ENCODE results near the gene FBXL5.

FBXL5 gene

DNA sequence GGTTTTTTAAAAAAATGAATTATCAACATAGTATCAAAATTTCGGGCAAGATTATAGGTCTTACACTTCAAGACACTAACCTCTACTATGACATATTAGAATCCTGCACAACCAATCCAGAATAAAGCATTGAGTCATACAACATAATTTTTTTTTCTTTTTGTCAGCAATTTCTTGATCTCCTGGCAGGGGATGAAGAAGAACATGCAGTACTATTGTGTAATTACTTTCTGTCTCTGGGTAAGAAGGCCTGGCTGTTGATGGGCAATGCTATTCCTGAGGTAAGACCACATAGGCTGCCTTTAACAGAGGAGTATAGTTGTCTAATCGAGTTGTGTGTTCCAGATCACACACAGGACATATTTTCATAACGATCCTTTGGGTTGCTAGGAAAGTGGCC, 67.5 kb downstream of the FBXL5 start:
- no peaks in the 10 kb centered on the region for H3K9me3 ChIP-seq (ENCODE audit: control insufficient read depth, low read length)
- H2AFZ ChIP-seq (ENCODE audit: low read depth, low read length): no peak overlapping the region
- no peak overlapping the region for H4K8ac ChIP-seq (ENCODE audit: low read length)
- no peak for DNase-seq
- H3K36me3 ChIP-seq (ENCODE audit: control insufficient read depth in 1 of 2, insufficient read depth in 2 of 2, low read depth in 1 of 2, low read length in 2 of 2): peaks cover 8 to 21% of the 10 kb centered on the region in 2 experiments
- H2BK12ac ChIP-seq (ENCODE audit: low read length in 2 of 2): no peak overlapping the region
- no peak overlapping the region for H3K9ac ChIP-seq (ENCODE audit: low read length)
- H3K4me2 ChIP-seq (ENCODE audit: low read length, poor library complexity, severe bottlenecking): no peak overlapping the region
- WGBS: 98% methylated on average over 2 of the region's 3 CpGs
- H4K91ac ChIP-seq (ENCODE audit: low read length): no peak overlapping the region
- no peak overlapping the region for H3K18ac ChIP-seq (ENCODE audit: low read depth in 1 of 2, low read length in 2 of 2)
- H3K23ac ChIP-seq (ENCODE audit: low read length in 2 of 2): no peak overlapping the region
- H3K79me1 ChIP-seq (replicated peaks; ENCODE audit: low read length, poor library complexity, severe bottlenecking): peaks cover 4% of the 10 kb centered on the region
- no peak overlapping the region for H3K27ac ChIP-seq (ENCODE audit: low read length, poor library complexity, severe bottlenecking)
- no peak overlapping the region for H3K14ac ChIP-seq (ENCODE audit: low read length in 2 of 2)
- H2BK5ac ChIP-seq (ENCODE audit: low read depth, low read length, poor library complexity, severe bottlenecking): no peak overlapping the region
- H3K4me3 ChIP-seq (ENCODE audit: insufficient read depth in 1 of 2, low read depth in 1 of 2, low read length in 2 of 2): no peak overlapping the region
- no peaks in the 10 kb centered on the region for H3K4me1 ChIP-seq (ENCODE audit: control insufficient read depth, insufficient read depth, low read depth, low read length)
- H3K4ac ChIP-seq (ENCODE audit: low read depth in 1 of 2, low read length in 2 of 2): no peak overlapping the region
- H2BK15ac ChIP-seq (ENCODE audit: low read depth, poor library complexity, severe bottlenecking): no peak overlapping the region
- H2BK120ac ChIP-seq (ENCODE audit: low read depth, low read length): no peak overlapping the region
- H3K27me3 ChIP-seq (ENCODE audit: control insufficient read depth in 1 of 2, insufficient read depth in 1 of 2, low read length in 2 of 2): no peaks in the 10 kb centered on the region
- H2AK5ac ChIP-seq (ENCODE audit: low read length, severe bottlenecking): no peak overlapping the region

GRCh38 chr4:15586066-15586465, 69.1 kb downstream of the FBXL5 start:
- Histone ChIP-seq H2BK15ac (ENCODE audit: low read depth, poor library complexity, severe bottlenecking) (no peak overlapping the region), H2AFZ (ENCODE audit: low read depth, low read length) (no peak overlapping the region), H3K4me2 (ENCODE audit: low read length, poor library complexity, severe bottlenecking) (no peak overlapping the region), H3K4ac (ENCODE audit: low read depth in 1 of 2, low read length in 2 of 2) (no peak overlapping the region), H3K79me1 (replicated peaks; ENCODE audit: low read length, poor library complexity, severe bottlenecking) (peaks cover 4% of the 10 kb centered on the region), H2AK5ac (ENCODE audit: low read length, severe bottlenecking) (no peak overlapping the region), H3K23ac (ENCODE audit: low read length in 2 of 2) (no peak overlapping the region), H3K27ac (ENCODE audit: low read length, poor library complexity, severe bottlenecking) (no peak overlapping the region), H3K4me1 (ENCODE audit: control insufficient read depth, insufficient read depth, low read depth, low read length) (no peaks in the 10 kb centered on the region), H3K4me3 (ENCODE audit: insufficient read depth in 1 of 2, low read depth in 1 of 2, low read length in 2 of 2) (no peak overlapping the region), H2BK120ac (ENCODE audit: low read depth, low read length) (no peak overlapping the region), H3K18ac (ENCODE audit: low read depth in 1 of 2, low read length in 2 of 2) (no peak overlapping the region), H3K27me3 (ENCODE audit: control insufficient read depth in 1 of 2, insufficient read depth in 1 of 2, low read length in 2 of 2) (no peaks in the 10 kb centered on the region), H2BK12ac (ENCODE audit: low read length in 2 of 2) (no peak overlapping the region), H3K14ac (ENCODE audit: low read length in 2 of 2) (no peak overlapping the region), H4K8ac (ENCODE audit: low read length) (no peak overlapping the region), H2BK5ac (ENCODE audit: low read depth, low read length, poor library complexity, severe bottlenecking) (no peak overlapping the region), H4K91ac (ENCODE audit: low read length) (no peak overlapping the region), H3K9ac (ENCODE audit: low read length) (no peak overlapping the region), H3K9me3 (ENCODE audit: control insufficient read depth, low read length) (no peaks in the 10 kb centered on the region), H3K36me3 (ENCODE audit: control insufficient read depth in 1 of 2, insufficient read depth in 2 of 2, low read depth in 1 of 2, low read length in 2 of 2) (peaks cover 8 to 33% of the 10 kb centered on the region in 2 experiments)
- DNase-seq: no peak
- WGBS: no CpG with 5 or more reads among the region's 1 CpG

DNA sequence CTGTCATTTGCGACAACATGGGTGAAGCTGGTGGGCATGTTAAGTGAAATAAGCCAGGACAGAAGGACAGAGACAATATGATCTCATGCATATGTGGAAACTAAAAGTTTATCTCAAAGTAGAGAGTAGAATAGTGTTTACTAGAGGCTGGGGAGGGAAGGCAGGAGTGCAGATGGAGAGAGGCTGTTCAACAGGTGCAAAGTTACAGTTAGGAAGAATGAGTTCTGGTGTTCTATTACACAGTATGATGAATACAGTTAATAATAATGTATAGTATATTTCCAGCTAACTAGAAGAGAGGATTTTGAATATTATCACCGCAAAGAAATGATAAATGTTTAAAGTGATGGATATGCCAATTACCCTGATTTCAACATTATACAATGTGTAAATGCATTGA, 69.8 kb downstream of the FBXL5 start:
- no peak overlapping the region for H3K4me3 ChIP-seq (ENCODE audit: insufficient read depth in 1 of 2, low read depth in 1 of 2, low read length in 2 of 2)
- no peak overlapping the region for H3K9ac ChIP-seq (ENCODE audit: low read length)
- no peak overlapping the region for H2AFZ ChIP-seq (ENCODE audit: low read depth, low read length)
- H3K18ac ChIP-seq (ENCODE audit: low read depth in 1 of 2, low read length in 2 of 2): no peak overlapping the region
- H2BK5ac ChIP-seq (ENCODE audit: low read depth, low read length, poor library complexity, severe bottlenecking): no peak overlapping the region
- no peak overlapping the region for H2BK12ac ChIP-seq (ENCODE audit: low read length in 2 of 2)
- H2BK120ac ChIP-seq (ENCODE audit: low read depth, low read length): no peak overlapping the region
- no peak overlapping the region for H4K8ac ChIP-seq (ENCODE audit: low read length)
- no peaks in the 10 kb centered on the region for H3K4me1 ChIP-seq (ENCODE audit: control insufficient read depth, insufficient read depth, low read depth, low read length)
- H3K4ac ChIP-seq (ENCODE audit: low read depth in 1 of 2, low read length in 2 of 2): no peak overlapping the region
- peaks cover 5 to 37% of the 10 kb centered on the region in 2 experiments for H3K36me3 ChIP-seq (ENCODE audit: control insufficient read depth in 1 of 2, insufficient read depth in 2 of 2, low read depth in 1 of 2, low read length in 2 of 2)
- no peak overlapping the region for H3K4me2 ChIP-seq (ENCODE audit: low read length, poor library complexity, severe bottlenecking)
- no peak overlapping the region for H3K14ac ChIP-seq (ENCODE audit: low read length in 2 of 2)
- H2BK15ac ChIP-seq (ENCODE audit: low read depth, poor library complexity, severe bottlenecking): no peak overlapping the region
- no peak overlapping the region for H3K23ac ChIP-seq (ENCODE audit: low read length in 2 of 2)
- no peak overlapping the region for H3K27ac ChIP-seq (ENCODE audit: low read length, poor library complexity, severe bottlenecking)
- 100% methylated on average over 1 of the region's 2 CpGs for WGBS
- DNase-seq: no peak
- no peaks in the 10 kb centered on the region for H3K9me3 ChIP-seq (ENCODE audit: control insufficient read depth, low read length)
- H3K79me1 ChIP-seq (replicated peaks; ENCODE audit: low read length, poor library complexity, severe bottlenecking): peaks cover 4% of the 10 kb centered on the region
- no peaks in the 10 kb centered on the region for H3K27me3 ChIP-seq (ENCODE audit: control insufficient read depth in 1 of 2, insufficient read depth in 1 of 2, low read length in 2 of 2)
- no peak overlapping the region for H4K91ac ChIP-seq (ENCODE audit: low read length)
- H2AK5ac ChIP-seq (ENCODE audit: low read length, severe bottlenecking): no peak overlapping the region

DNA sequence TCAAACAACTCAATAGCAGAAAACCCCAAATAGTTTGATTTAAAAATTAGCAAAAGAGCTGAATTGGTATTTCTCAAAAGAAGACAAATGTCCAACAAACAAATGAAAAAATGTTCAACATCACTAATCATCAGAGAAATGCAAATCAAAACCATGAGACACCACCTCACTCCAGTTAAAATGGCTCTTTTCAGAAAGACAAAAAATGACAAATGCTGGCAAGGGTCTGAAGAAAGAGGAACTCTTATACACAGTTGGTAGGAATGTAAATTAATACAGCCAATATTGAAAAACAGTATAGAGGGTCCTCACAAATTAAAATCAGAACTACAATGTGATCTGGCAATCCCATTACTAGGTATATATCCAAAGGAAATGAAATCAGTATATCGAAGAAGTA, 70.4 kb downstream of the FBXL5 start:
- Histone ChIP-seq H2BK5ac (ENCODE audit: low read depth, low read length, poor library complexity, severe bottlenecking) (no peak overlapping the region), H3K79me1 (replicated peaks; ENCODE audit: low read length, poor library complexity, severe bottlenecking) (peaks cover 4% of the 10 kb centered on the region), H3K14ac (ENCODE audit: low read length in 2 of 2) (no peak overlapping the region), H3K4ac (ENCODE audit: low read depth in 1 of 2, low read length in 2 of 2) (no peak overlapping the region), H3K9me3 (ENCODE audit: control insufficient read depth, low read length) (no peaks in the 10 kb centered on the region), H3K23ac (ENCODE audit: low read length in 2 of 2) (no peak overlapping the region), H3K4me1 (ENCODE audit: control insufficient read depth, insufficient read depth, low read depth, low read length) (no peaks in the 10 kb centered on the region), H2BK120ac (ENCODE audit: low read depth, low read length) (no peak overlapping the region), H2AFZ (ENCODE audit: low read depth, low read length) (no peak overlapping the region), H3K4me2 (ENCODE audit: low read length, poor library complexity, severe bottlenecking) (no peak overlapping the region), H2AK5ac (ENCODE audit: low read length, severe bottlenecking) (no peak overlapping the region), H3K9ac (ENCODE audit: low read length) (no peak overlapping the region), H3K27me3 (ENCODE audit: control insufficient read depth in 1 of 2, insufficient read depth in 1 of 2, low read length in 2 of 2) (no peaks in the 10 kb centered on the region), H2BK12ac (ENCODE audit: low read length in 2 of 2) (no peak overlapping the region), H3K27ac (ENCODE audit: low read length, poor library complexity, severe bottlenecking) (no peak overlapping the region), H2BK15ac (ENCODE audit: low read depth, poor library complexity, severe bottlenecking) (no peak overlapping the region), H4K8ac (ENCODE audit: low read length) (no peak overlapping the region), H3K36me3 (ENCODE audit: control insufficient read depth in 1 of 2, insufficient read depth in 2 of 2, low read depth in 1 of 2, low read length in 2 of 2) (peaks cover 5 to 37% of the 10 kb centered on the region in 2 experiments), H3K18ac (ENCODE audit: low read depth in 1 of 2, low read length in 2 of 2) (no peak overlapping the region), H3K4me3 (ENCODE audit: insufficient read depth in 1 of 2, low read depth in 1 of 2, low read length in 2 of 2) (no peak overlapping the region), H4K91ac (ENCODE audit: low read length) (no peak overlapping the region)
- 100% methylated on average over 1 of the region's 1 CpG for WGBS
- no peak for DNase-seq

Measured in mesenchymal stem cell (in vitro differentiated cells and primary cell).